Lower leg skin (tissue), 3 donors: Measurements from ENCODE around the gene C21orf91.

ENCODE experiments used
- CTCF ChIP-seq, 3 donors: fragments of 450-650 bp; IDR thresholded peaks; one replicate each; pipeline ENCODE4 v1.5.1; 2016; ENCODE audit warnings: antibody characterized with exemption in 3 of 3, mild to moderate bottlenecking in 3 of 3, moderate library complexity in 2 of 3
- POLR2A ChIP-seq, 2 donors: fragments of 450-650 bp; IDR thresholded peaks; one replicate each; pipeline ENCODE4 v1.6.1; 2016 to 2017; ENCODE audit warnings: antibody characterized with exemption in 2 of 2, mild to moderate bottlenecking in 1 of 2, moderate library complexity in 1 of 2

GRCh38 chr21:17829472-17829871 is 10.3 kb upstream of the C21orf91 start:
- TF ChIP-seq POLR2A (IDR thresholded peaks at IDR 0.05) (no peak), CTCF (IDR thresholded peaks at IDR 0.05) (no peak)
